HepG2 (cell line): Measurements from ENCODE around the gene GPR33. TPM values are rescaled to one million over a fixed set of nuclear protein-coding genes. Genes with fewer than 3 reads are reported as not detected.
A peak's percentile ranks its signal among the peaks of the same experiment; 100 is the strongest.

Source experiments
- AKAP8 ChIP-seq: sonication (generic); formaldehyde crosslinking; IDR thresholded peaks from 2 replicates; pipeline ENCODE4 v1.5.1; 2020; ENCODE audit warnings: mild to moderate bottlenecking, missing genetic modification reagents
- BRCA1 ChIP-seq: sonication (generic); formaldehyde crosslinking; IDR thresholded peaks from 2 replicates; pipeline ENCODE4 v1.4.0; 2020; ENCODE audit warnings: missing genetic modification reagents
- CHD4 ChIP-seq: fragments of 200-600 bp; sonication (generic); IDR thresholded peaks from 2 replicates; pipeline ENCODE4 v1.7.0; 2017; ENCODE audit warnings: mild to moderate bottlenecking, low read length, borderline replicate concordance
- CREBL2 ChIP-seq: sonication (generic); formaldehyde crosslinking; IDR thresholded peaks from 2 replicates; pipeline ENCODE4 v1.8.1; 2023; ENCODE audit warnings: missing genetic modification reagents, mild to moderate bottlenecking, borderline replicate concordance
- ETS1 ChIP-seq: sonication (generic); formaldehyde crosslinking; IDR thresholded peaks from 2 replicates; pipeline ENCODE4 v1.4.0; 2020; ENCODE audit warnings: missing genetic modification reagents
- ETV5 ChIP-seq: IDR thresholded peaks from 2 replicates; pipeline ENCODE4 v1.6.1; 2018; ENCODE audit warnings: missing biosample characterization, missing genetic modification reagents, inconsistent platforms, borderline replicate concordance
- HMG20A ChIP-seq: IDR thresholded peaks from 2 replicates; pipeline ENCODE4 v1.6.1; 2016; ENCODE audit warnings: borderline replicate concordance
- MTF1 ChIP-seq: sonication (generic); formaldehyde crosslinking; IDR thresholded peaks from 2 replicates; pipeline ENCODE4 v1.5.0; 2020; ENCODE audit warnings: missing genetic modification reagents
- MYC ChIP-seq: sonication (generic); formaldehyde crosslinking; IDR thresholded peaks from 2 replicates; pipeline ENCODE4 v1.9.0; 2021; ENCODE audit warnings: missing genetic modification reagents, borderline replicate concordance
- MYPOP ChIP-seq: sonication (generic); formaldehyde crosslinking; IDR thresholded peaks from 2 replicates; pipeline ENCODE4 v1.8.1; 2023; ENCODE audit warnings: mild to moderate bottlenecking, moderate library complexity, missing genetic modification reagents
- NFIB ChIP-seq: sonication (generic); formaldehyde crosslinking; IDR thresholded peaks from 2 replicates; pipeline ENCODE4 v1.9.0; 2021; ENCODE audit warnings: missing genetic modification reagents, mild to moderate bottlenecking, borderline replicate concordance
- NFKB2 ChIP-seq: sonication (generic); formaldehyde crosslinking; IDR thresholded peaks from 2 replicates; pipeline ENCODE4 v1.4.0; 2020; ENCODE audit warnings: missing genetic modification reagents, borderline replicate concordance
- NR3C1 ChIP-seq: sonication (generic); formaldehyde crosslinking; IDR thresholded peaks from 2 replicates; pipeline ENCODE4 v1.4.0; 2020; ENCODE audit warnings: missing genetic modification reagents
- PLRG1 ChIP-seq: fragments of 450-650 bp; conservative IDR thresholded peaks from 2 replicates; pipeline ENCODE4 v1.6.1; 2016
- PPARG ChIP-seq: conservative IDR thresholded peaks from 2 replicates; pipeline ENCODE4 v1.6.1; 2016; ENCODE audit warnings: missing biosample characterization, missing genetic modification reagents
- RNF219 ChIP-seq: sonication (generic); formaldehyde crosslinking; IDR thresholded peaks from 2 replicates; pipeline ENCODE4 v1.5.0; 2020; ENCODE audit warnings: mild to moderate bottlenecking, missing genetic modification reagents
- SMC3 ChIP-seq: IDR thresholded peaks from 2 replicates; pipeline ENCODE4 v1.6.1; 2011; ENCODE audit warnings: low read length, improper control_type of control experiment
- TFDP1 ChIP-seq: IDR thresholded peaks from 2 replicates; pipeline ENCODE4 v1.6.1; 2016; ENCODE audit warnings: missing compliant biosample characterization, missing genetic modification reagents, borderline replicate concordance
- TOPORS ChIP-seq: sonication (generic); formaldehyde crosslinking; IDR thresholded peaks from 2 replicates; pipeline ENCODE4 v1.8.0; 2023; ENCODE audit warnings: mild to moderate bottlenecking, missing genetic modification reagents
- TSC22D2 ChIP-seq: sonication (generic); formaldehyde crosslinking; IDR thresholded peaks from 2 replicates; pipeline ENCODE4 v1.5.1; 2020; ENCODE audit warnings: missing genetic modification reagents, mild to moderate bottlenecking, borderline replicate concordance
- ZMAT3 ChIP-seq: sonication (generic); formaldehyde crosslinking; conservative IDR thresholded peaks from 2 replicates; pipeline ENCODE4 v1.7.0; 2021; ENCODE audit warnings: missing genetic modification reagents
- ZNF253 ChIP-seq: sonication (generic); formaldehyde crosslinking; IDR thresholded peaks from 2 replicates; pipeline ENCODE4 v1.8.0; 2022; ENCODE audit warnings: mild to moderate bottlenecking, missing genetic modification reagents, borderline replicate concordance
- ZNF530 ChIP-seq: sonication (generic); formaldehyde crosslinking; IDR thresholded peaks from 2 replicates; pipeline ENCODE4 v1.5.0; 2020; ENCODE audit warnings: low read depth, mild to moderate bottlenecking, missing genetic modification reagents
- ZNF781 ChIP-seq: sonication (generic); formaldehyde crosslinking; IDR thresholded peaks from 2 replicates; pipeline ENCODE4 v1.5.1; 2020; ENCODE audit warnings: borderline replicate concordance, mild to moderate bottlenecking, missing genetic modification reagents; ENCODE audit errors: not compliant biosample characterization
- polyA plus RNA-seq, 8 experiments: library from polyadenylated mRNA; depleted of rRNA in 3 of 8; stranded (reverse) in 7 of 8; unstranded in 1 of 8; fragments of >200 nt; fragmentation: Illumina TruSeq in 4 of 8; extraction: Trizol in 4 of 8; gene quantifications; 2 replicates each; pipeline versions ENCODE4 v1.2.1 to v1.2.3, GENCODE V29; 2011 to 2016; ENCODE audit warnings: low read depth in 4 of 8, missing spikeins in 1 of 8, mixed read lengths in 1 of 8; ENCODE audit not compliant: insufficient read depth in 1 of 8
- total RNA-seq, 5 experiments: library from RNA; depleted of rRNA; stranded (reverse); fragments of >200 nt; fragmentation: Illumina TruSeq; extraction: Trizol; gene quantifications; 2 replicates each; pipeline ENCODE4 v1.2.3, GENCODE V29; 2016; ENCODE audit warnings: low read depth in 1 of 5

The GPR33 gene
- total and polyA plus RNA-seq, 2 of the 13 experiments (the other 11 are each of a cell fraction or from before 2014, with no cell fraction given) = not detected

- TF ChIP-seq TSC22D2 (CRISPR knock-in tag) (peak; percentile 99), SMC3 (no peak; the same call in 1 of the 2 replicates), MYPOP (CRISPR knock-in tag) (peak; percentile 99), ZNF781 (CRISPR knock-in tag) (peak; percentile 100), RNF219 (CRISPR knock-in tag) (peak; percentile 99), MTF1 (CRISPR knock-in tag) (peak; percentile 96), ETS1 (peak; percentile 96), NFKB2 (CRISPR knock-in tag) (peak; percentile 100; the same call in 1 of the 2 replicates), TOPORS (CRISPR knock-in tag) (peak; percentile 99), ZNF530 (peak; percentile 96; the same call in 1 of the 2 replicates), MYC (CRISPR knock-in tag) (peak; percentile 100), ZMAT3 (CRISPR knock-in tag) (peak; percentile 99), NFIB (CRISPR knock-in tag) (no peak), BRCA1 (CRISPR knock-in tag) (peak; percentile 99), CHD4 (no peak; the same call in 1 of the 2 replicates), PPARG (peak; percentile 97), AKAP8 (CRISPR knock-in tag) (peak; percentile 95; the same call in 1 of the 2 replicates), TFDP1 (CRISPR knock-in tag) (peak; percentile 96), PLRG1 (no peak), NR3C1 (peak; percentile 77; the same call in 1 of the 2 replicates), ETV5 (CRISPR knock-in tag) (peak; percentile 88), ZNF253 (CRISPR knock-in tag) (peak; percentile 100), HMG20A (CRISPR knock-in tag) (no peak; the same call in none of the 2 replicates), CREBL2 (CRISPR knock-in tag) (peak; percentile 96; the same call in 1 of the 2 replicates)
These were observed 30.8 kb downstream of the GPR33 start, which contains the start of gene DTD2 (continued) for GRCh38 chr14:31456841-31457664.
